PC-9 (cell line): ENCODE data around the gene PPP1R16B.

Experiments
- CTCF ChIP-seq: fragments of 200-600 bp; sonication (generic); conservative IDR thresholded peaks from 2 replicates; pipeline ENCODE4 v1.6.1; 2017; ENCODE audit warnings: mixed run types, antibody characterized with exemption, mild to moderate bottlenecking, moderate library complexity
- EZH2 ChIP-seq: fragments of 200-600 bp; sonication (generic); IDR thresholded peaks from 2 replicates; pipeline ENCODE4 v1.8.0; 2017; ENCODE audit warnings: antibody characterized with exemption, low read depth

GRCh38 chr20:38840053-38840893, 34.8 kb downstream of the PPP1R16B start:
- TF ChIP-seq EZH2: no peak
- no peak for TF ChIP-seq CTCF
